MG63 (cell line): ENCODE data around the gene SLC6A18. TPM values are rescaled to one million over a fixed set of nuclear protein-coding genes. Genes with fewer than 3 reads are reported as not detected.
A peak's percentile ranks its signal among the peaks of the same experiment; 100 is the strongest.

ENCODE experiments used
- DNase-seq: peaks from one replicate; pipeline ENCODE4 v3.0.0-alpha.2; 2020
- H3K27me3 ChIP-seq: fragments of 250-450 bp; sonication (Bioruptor Pico); 2 replicates; pipeline ENCODE4 v1.5.1; 2020; ENCODE audit warnings: mild to moderate bottlenecking, moderate library complexity
- H3K36me3 ChIP-seq: fragments of 250-450 bp; sonication (Bioruptor Pico); 2 replicates; pipeline ENCODE4 v1.5.1; 2020; ENCODE audit warnings: mild to moderate bottlenecking, moderate library complexity
- H3K4me3 ChIP-seq: fragments of 250-450 bp; sonication (Bioruptor Pico); 2 replicates; pipeline ENCODE4 v1.5.1; 2020; ENCODE audit warnings: mild to moderate bottlenecking, moderate library complexity
- H3K9me3 ChIP-seq: fragments of 250-450 bp; sonication (Bioruptor Pico); 2 replicates; pipeline ENCODE4 v1.5.1; 2020; ENCODE audit warnings: mild to moderate bottlenecking, moderate library complexity
- total RNA-seq: library from RNA; depleted of rRNA; stranded (reverse); fragments of >200 nt; shearing (Covaris generic); gene quantifications from 2 replicates; pipeline ENCODE4 v1.2.3, GENCODE V29; 2014; ENCODE audit warnings: low replicate concordance

SLC6A18 gene
- total RNA-seq, 1 experiment from 2014 or later = not detected

GRCh38 chr5:1184481-1184880 lies 40.7 kb upstream of the SLC6A18 start:
- H3K36me3 ChIP-seq = no peaks in the 10 kb centered on the region
- no peaks in the 10 kb centered on the region for H3K9me3 ChIP-seq
- no peak for DNase-seq
- H3K27me3 ChIP-seq = peaks cover 30% of the 10 kb centered on the region
- H3K4me3 ChIP-seq = no peak overlapping the region

- H3K4me3 ChIP-seq = no peak overlapping the region
- no peak for DNase-seq
- H3K36me3 ChIP-seq = no peaks in the 10 kb centered on the region
- H3K27me3 ChIP-seq = peaks cover 37% of the 10 kb centered on the region
- H3K9me3 ChIP-seq = no peaks in the 10 kb centered on the region
These were observed 40.0 kb upstream of the SLC6A18 start for GRCh38 chr5:1185038-1185627.

DNA sequence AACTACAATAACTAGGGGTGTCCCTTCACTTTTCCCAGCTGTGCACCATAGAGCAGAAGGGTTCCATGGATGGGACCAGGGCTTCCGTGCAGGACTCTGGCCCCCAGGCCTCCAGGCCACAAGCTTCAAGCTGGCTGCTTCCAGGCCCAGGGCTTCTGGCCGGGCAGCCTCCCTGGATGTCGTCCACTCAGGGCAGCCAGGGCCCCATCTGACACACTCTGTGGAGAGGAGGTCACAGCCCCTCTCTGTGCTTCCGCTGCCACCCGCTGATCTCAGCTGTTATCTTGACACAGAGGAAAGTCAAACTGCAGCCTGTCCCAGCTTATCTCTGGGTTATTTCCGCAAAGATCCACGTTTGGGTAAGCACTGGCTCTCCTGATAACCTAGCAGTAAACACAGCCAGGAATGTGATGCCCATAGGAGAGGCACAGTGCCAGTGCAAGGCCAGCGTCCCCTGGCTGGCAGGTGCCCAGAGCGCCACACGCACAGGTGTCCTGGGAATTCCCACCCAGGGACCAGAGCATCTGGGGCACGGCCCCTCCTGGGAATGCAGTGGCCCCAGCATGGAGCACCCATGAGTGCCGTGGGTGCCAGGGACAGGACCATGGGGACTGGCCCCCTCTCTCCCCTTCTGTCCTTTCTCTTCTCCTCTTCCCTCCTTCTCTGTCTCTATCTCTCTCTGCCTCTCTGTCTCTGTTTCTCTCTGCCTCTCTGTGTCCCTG lies 39.4 kb upstream of the SLC6A18 start:
- Histone ChIP-seq H3K9me3 (no peaks in the 10 kb centered on the region), H3K36me3 (no peaks in the 10 kb centered on the region), H3K27me3 (peaks cover 43% of the 10 kb centered on the region), H3K4me3 (no peak overlapping the region)
- peak; percentile 0 for DNase-seq

DNA sequence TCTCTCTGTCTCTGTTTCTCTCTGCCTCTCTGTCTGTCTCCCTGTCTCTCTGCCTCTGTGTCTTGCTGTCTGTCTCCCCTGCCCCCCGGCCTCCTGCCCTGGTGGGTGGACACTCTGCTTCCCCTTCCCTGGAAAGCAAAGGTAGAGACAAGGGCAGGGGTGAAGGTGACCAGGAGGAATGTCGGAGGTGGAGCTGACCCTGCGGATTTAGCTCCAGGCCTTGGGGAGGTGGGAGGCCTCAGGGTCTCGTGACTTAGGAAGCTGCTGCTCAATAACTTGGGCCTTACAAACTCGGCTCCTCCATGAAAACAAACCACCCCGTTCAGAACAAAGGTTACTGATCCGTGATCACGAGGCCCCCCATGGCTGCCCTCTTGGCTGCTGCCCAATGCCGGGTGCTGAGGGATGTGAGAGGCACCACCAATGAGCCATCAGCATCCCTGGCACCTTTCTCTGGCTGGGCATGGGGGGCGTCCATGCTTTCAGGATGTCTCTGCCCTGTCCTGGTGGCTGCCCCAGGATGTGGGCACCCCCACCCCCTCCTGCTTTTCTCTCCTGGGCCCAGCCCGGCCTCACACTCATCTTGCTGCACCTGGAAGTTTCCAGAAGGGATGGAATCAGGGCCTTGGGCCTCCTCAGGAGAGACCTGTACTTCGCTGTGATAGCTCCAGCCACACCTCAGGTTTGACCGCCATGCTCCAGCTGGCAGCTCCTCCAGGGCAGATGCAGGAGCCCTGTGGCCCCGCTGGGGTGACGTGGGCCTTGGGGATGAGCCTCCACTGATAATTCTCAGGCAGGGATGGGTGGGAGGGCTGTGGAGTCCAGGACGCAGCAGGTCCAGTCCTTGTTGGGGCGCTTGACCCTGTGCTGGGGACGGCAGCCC lies 38.6 kb upstream of the SLC6A18 start:
- Histone ChIP-seq H3K27me3 (peaks cover 45% of the 10 kb centered on the region), H3K9me3 (no peaks in the 10 kb centered on the region), H3K4me3 (no peak overlapping the region), H3K36me3 (no peaks in the 10 kb centered on the region)
- peak; percentile 2 for DNase-seq

DNA sequence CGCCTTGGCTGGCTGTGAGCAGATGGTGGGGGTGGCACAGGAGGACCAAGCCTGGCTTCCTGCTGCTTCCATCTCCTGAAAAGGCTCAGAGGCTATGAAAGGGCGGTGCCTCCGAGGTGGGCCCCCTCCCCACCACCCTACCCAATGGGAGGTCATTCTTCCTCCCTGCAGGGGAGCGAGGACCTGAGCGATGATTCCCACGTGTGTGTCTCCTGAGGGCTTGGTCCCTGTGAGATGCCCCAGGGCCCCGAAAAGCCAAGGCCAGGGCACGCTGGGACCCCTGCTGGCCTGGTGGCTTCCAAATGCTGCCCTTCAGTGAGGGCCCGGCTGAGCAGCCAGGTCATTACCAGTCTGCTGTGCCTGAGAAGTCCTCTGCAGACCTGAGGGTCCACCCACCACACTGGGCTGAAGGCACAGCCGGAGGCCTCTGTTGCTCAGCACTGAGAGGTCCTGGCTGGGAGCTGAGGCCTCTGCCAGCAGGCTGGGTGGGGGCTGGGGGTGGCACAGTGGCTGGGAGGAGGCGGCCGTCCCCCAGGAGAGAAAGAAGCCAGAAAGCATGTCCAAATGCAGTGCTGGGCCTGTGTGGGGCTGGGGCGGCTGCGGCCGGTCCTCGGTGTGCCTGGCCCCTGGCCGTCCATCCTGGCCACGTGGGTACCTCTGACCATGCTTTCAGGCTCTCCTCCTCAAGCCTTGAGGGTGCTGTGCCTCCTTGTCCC lies 37.8 kb upstream of the SLC6A18 start:
- H3K27me3 ChIP-seq = peaks cover 45% of the 10 kb centered on the region
- no peaks in the 10 kb centered on the region for H3K9me3 ChIP-seq
- DNase-seq = peak; percentile 1
- no peaks in the 10 kb centered on the region for H3K36me3 ChIP-seq
- no peak overlapping the region for H3K4me3 ChIP-seq

- peaks cover 46% of the 10 kb centered on the region for H3K27me3 ChIP-seq
- no peaks in the 10 kb centered on the region for H3K9me3 ChIP-seq
- DNase-seq = no peak
- H3K36me3 ChIP-seq = no peaks in the 10 kb centered on the region
- no peak overlapping the region for H3K4me3 ChIP-seq
These were observed 37.2 kb upstream of the SLC6A18 start for GRCh38 chr5:1187950-1188334.

DNA sequence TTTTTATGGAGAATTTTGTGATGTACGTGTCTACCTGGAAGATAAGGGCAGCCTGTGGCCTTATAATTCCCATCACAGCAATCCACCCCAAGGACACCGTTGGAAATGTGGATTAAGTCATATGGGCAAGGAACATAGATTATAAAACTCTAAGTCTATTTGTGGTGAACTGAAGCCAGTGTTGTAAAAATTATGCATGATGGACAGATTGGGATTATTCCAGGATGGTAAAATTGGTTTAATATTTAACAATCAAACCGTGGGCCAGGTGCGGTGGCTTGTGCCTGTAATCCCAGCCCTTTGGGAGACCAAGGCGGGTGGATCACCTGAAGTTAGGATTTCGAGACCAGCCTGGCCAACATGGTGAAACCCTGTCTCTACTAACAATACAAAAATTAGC lies 36.7 kb upstream of the SLC6A18 start:
- H3K9me3 ChIP-seq = no peaks in the 10 kb centered on the region
- H3K27me3 ChIP-seq = peaks cover 51% of the 10 kb centered on the region
- no peaks in the 10 kb centered on the region for H3K36me3 ChIP-seq
- DNase-seq = no peak
- H3K4me3 ChIP-seq = no peak overlapping the region

- no peak overlapping the region for H3K4me3 ChIP-seq
- peaks cover 59% of the 10 kb centered on the region for H3K27me3 ChIP-seq
- no peaks in the 10 kb centered on the region for H3K9me3 ChIP-seq
- DNase-seq = no peak
- H3K36me3 ChIP-seq = no peaks in the 10 kb centered on the region
These were observed 35.9 kb upstream of the SLC6A18 start for GRCh38 chr5:1189269-1189668.

GRCh38 chr5:1190278-1190677 lies 34.9 kb upstream of the SLC6A18 start:
- Histone ChIP-seq H3K27me3 (peaks cover 68% of the 10 kb centered on the region), H3K36me3 (no peaks in the 10 kb centered on the region), H3K4me3 (no peak overlapping the region), H3K9me3 (no peaks in the 10 kb centered on the region)
- DNase-seq = peak; percentile 1

DNA sequence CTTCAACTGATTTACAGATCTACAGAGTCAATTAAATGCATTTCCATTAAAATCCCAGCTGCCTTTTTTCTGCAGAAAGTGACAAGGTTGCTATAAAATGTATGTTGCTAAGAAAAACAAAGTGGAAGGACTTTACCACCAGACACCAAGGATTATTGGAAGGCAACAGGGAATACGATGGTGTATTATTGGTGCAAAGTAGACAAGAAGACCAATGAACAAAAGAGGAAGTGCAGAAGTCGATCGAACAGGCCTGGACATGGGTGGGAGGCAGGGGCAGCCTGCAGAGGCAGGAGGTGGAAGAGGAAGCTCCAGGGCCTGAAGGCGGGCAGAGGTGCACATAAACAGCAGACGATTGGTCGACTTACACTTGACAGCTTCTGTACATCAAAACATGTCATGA lies 34.3 kb upstream of the SLC6A18 start:
- Histone ChIP-seq H3K4me3 (no peak overlapping the region), H3K9me3 (no peaks in the 10 kb centered on the region), H3K27me3 (peaks cover 72% of the 10 kb centered on the region), H3K36me3 (no peaks in the 10 kb centered on the region)
- DNase-seq = peak; percentile 1

- no peak for DNase-seq
- H3K36me3 ChIP-seq = no peaks in the 10 kb centered on the region
- peaks cover 63% of the 10 kb centered on the region for H3K27me3 ChIP-seq
- no peaks in the 10 kb centered on the region for H3K9me3 ChIP-seq
- H3K4me3 ChIP-seq = no peak overlapping the region
These were observed 32.1 kb upstream of the SLC6A18 start for GRCh38 chr5:1192971-1193590.

GRCh38 chr5:1193591-1193985 lies 31.6 kb upstream of the SLC6A18 start:
- Histone ChIP-seq H3K4me3 (no peak overlapping the region), H3K36me3 (no peaks in the 10 kb centered on the region), H3K27me3 (peaks cover 59% of the 10 kb centered on the region), H3K9me3 (no peaks in the 10 kb centered on the region)
- no peak for DNase-seq

DNA sequence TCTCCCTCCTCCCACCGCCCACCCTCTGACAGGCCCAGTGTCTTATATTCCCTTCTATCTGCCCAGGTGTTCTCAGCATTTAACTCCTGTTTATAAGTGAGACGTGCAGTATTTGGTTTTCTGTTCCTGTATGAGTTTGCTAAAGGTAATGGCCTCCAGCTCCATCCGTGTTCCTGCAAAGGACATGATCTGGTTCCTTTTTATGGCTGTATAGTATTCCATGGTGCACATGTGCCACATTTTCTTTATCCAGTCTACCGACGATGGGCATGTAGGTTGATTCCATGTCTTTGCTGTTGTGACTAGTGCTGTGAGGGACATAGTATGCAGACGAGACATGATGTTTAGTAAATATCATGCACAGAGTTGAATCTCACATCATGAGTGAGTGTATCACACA lies 30.8 kb upstream of the SLC6A18 start:
- H3K4me3 ChIP-seq = no peak overlapping the region
- DNase-seq = no peak
- H3K27me3 ChIP-seq = peaks cover 58% of the 10 kb centered on the region
- H3K9me3 ChIP-seq = no peaks in the 10 kb centered on the region
- no peaks in the 10 kb centered on the region for H3K36me3 ChIP-seq

- no peaks in the 10 kb centered on the region for H3K9me3 ChIP-seq
- H3K4me3 ChIP-seq = no peak overlapping the region
- H3K36me3 ChIP-seq = no peaks in the 10 kb centered on the region
- no peak for DNase-seq
- peaks cover 48% of the 10 kb centered on the region for H3K27me3 ChIP-seq
These were observed 29.7 kb upstream of the SLC6A18 start for GRCh38 chr5:1195439-1195838.

- Histone ChIP-seq H3K9me3 (no peaks in the 10 kb centered on the region), H3K36me3 (no peaks in the 10 kb centered on the region), H3K27me3 (peaks cover 44% of the 10 kb centered on the region), H3K4me3 (no peak overlapping the region)
- no peak for DNase-seq
These were observed 29.3 kb upstream of the SLC6A18 start for GRCh38 chr5:1195916-1196315.

GRCh38 chr5:1196562-1196961 lies 28.6 kb upstream of the SLC6A18 start:
- H3K27me3 ChIP-seq = peaks cover 43% of the 10 kb centered on the region
- no peaks in the 10 kb centered on the region for H3K9me3 ChIP-seq
- DNase-seq = no peak
- H3K36me3 ChIP-seq = no peaks in the 10 kb centered on the region
- no peak overlapping the region for H3K4me3 ChIP-seq
